K562 (cell line): ENCODE data around the gene CAPN5. TPM values are rescaled to one million over a fixed set of nuclear protein-coding genes. Genes with fewer than 3 reads are reported as not detected.

Experiments used
- ATAC-seq: fragments of 200-7000 bp; cut with Tn5 transposase; 3 replicates; pipeline ENCODE4 v1.9.1; 2020; ENCODE audit warnings: moderate library complexity
- BruUV-seq: library from RNA; stranded (reverse); fragments of 400-500 nt; replicated peaks from 2 replicates; lab custom pipeline; 2021; lab: Mats Ljungman, UMichigan
- CTCF ChIA-PET: fragments of 300-600 bp; formaldehyde crosslinking; extraction: SDS; loops from one replicate; lab custom pipeline; 2021; ENCODE audit warnings: low intra/inter-chr PET ratio; lab: Yijun Ruan, JAX
- POLR2A ChIA-PET: fragments of 300-600, 350-650 bp; sonication (Branson Sonifier 250); formaldehyde crosslinking; extraction: SDS; loops from one replicate; lab custom pipeline; 2021; ENCODE audit warnings: antibody characterized with exemption, inconsistent platforms; lab: Yijun Ruan, JAX
- DNase-seq, 4 experiments: peaks; one replicate each; pipeline versions ENCODE4 v3.0.0 to v3.0.0-alpha.2; 2011 to 2018; ENCODE audit warnings: low spot score in 3 of 4, mixed read lengths in 3 of 4; ENCODE audit errors: extremely low read depth in 1 of 4
- FAIRE-seq: peaks from 2 replicates; lab custom pipeline; 2011; peaks lifted over from hg19 to GRCh38; lab: Jason Lieb, UNC
- H2AFZ ChIP-seq: 2 replicates; pipeline ENCODE4 v1.6.0; 2011; ENCODE audit warnings: low read depth, low read length, control low read depth, inconsistent platforms
- H3K27ac ChIP-seq: fragments of 200-600 bp; 3 replicates; pipeline ENCODE4 v1.8.0; 2011; ENCODE audit warnings: low read depth, mild to moderate bottlenecking, control low read depth, inconsistent platforms, low read length, moderate library complexity, mixed read lengths; ENCODE audit errors: extremely low read depth
- H3K27me3 ChIP-seq, 2 experiments: fragments of 300-600 bp in 1 of 2; 2 replicates in 1 of 2; 3 replicates in 1 of 2; pipeline versions ENCODE4 v1.6.0 to v1.8.0; 2011; ENCODE audit warnings: inconsistent platforms in 2 of 2, low read length in 2 of 2, mild to moderate bottlenecking in 1 of 2, mixed read lengths in 1 of 2, moderate library complexity in 1 of 2; ENCODE audit not compliant: control insufficient read depth in 2 of 2, insufficient read depth in 2 of 2
- H3K36me3 ChIP-seq: fragments of 300-600 bp; 3 replicates; pipeline ENCODE4 v1.8.0; 2011; ENCODE audit warnings: mild to moderate bottlenecking, low read length, inconsistent platforms; ENCODE audit not compliant: control insufficient read depth, insufficient read depth
- H3K4me1 ChIP-seq, 2 experiments: fragments of 200-600 bp in 1 of 2; replicated peaks in 1 of 2; 2 replicates in 1 of 2; 3 replicates in 1 of 2; pipeline versions ENCODE4 v1.5.1 to v1.8.0; 2011; ENCODE audit warnings: inconsistent platforms in 2 of 2, low read length in 2 of 2, mild to moderate bottlenecking in 1 of 2, mixed read lengths in 1 of 2, moderate library complexity in 1 of 2; ENCODE audit not compliant: control insufficient read depth in 2 of 2, insufficient read depth in 2 of 2
- H3K4me2 ChIP-seq: 2 replicates; pipeline ENCODE4 v1.6.1; 2011; ENCODE audit warnings: low read length, control low read depth, inconsistent platforms, mixed read lengths; ENCODE audit not compliant: insufficient read depth
- H3K4me3 ChIP-seq: fragments of 200-600 bp; sonication (generic), shearing (Covaris generic); 2 replicates; pipeline ENCODE4 v1.5.1; 2016; ENCODE audit warnings: control low read depth, inconsistent platforms
- H3K79me2 ChIP-seq: fragments of 200-600 bp; 3 replicates; pipeline ENCODE4 v1.8.0; 2011; ENCODE audit warnings: low read length, inconsistent platforms; ENCODE audit not compliant: control insufficient read depth, insufficient read depth
- H3K9ac ChIP-seq, 2 experiments: 2 replicates each; pipeline versions ENCODE4 v1.6.0 to v1.6.1; 2011; ENCODE audit warnings: low read depth in 2 of 2, low read length in 2 of 2, control low read depth in 1 of 2, inconsistent platforms in 1 of 2, mild to moderate bottlenecking in 1 of 2, mixed read lengths in 1 of 2; ENCODE audit not compliant: insufficient read depth in 1 of 2
- H3K9me1 ChIP-seq: one replicate; pipeline ENCODE4 v1.6.0; 2011; ENCODE audit warnings: inconsistent platforms, mild to moderate bottlenecking, low read length, moderate library complexity; ENCODE audit not compliant: control insufficient read depth, insufficient read depth
- H3K9me3 ChIP-seq: replicated peaks from 2 replicates; pipeline ENCODE4 v1.5.1; 2011; ENCODE audit warnings: low read depth, low read length, inconsistent platforms; ENCODE audit not compliant: control insufficient read depth, insufficient read depth
- H4K20me1 ChIP-seq: replicated peaks from 2 replicates; pipeline ENCODE4 v1.6.1; 2011; ENCODE audit warnings: low read length, inconsistent platforms, mixed read lengths; ENCODE audit not compliant: control insufficient read depth, insufficient read depth
- AFF1 ChIP-seq, 2 experiments: fragments of 450-650 bp; IDR thresholded peaks; 2 replicates each; pipeline ENCODE4 v1.6.1; 2018; ENCODE audit warnings: mild to moderate bottlenecking in 2 of 2, low read depth in 1 of 2; ENCODE audit not compliant: partially characterized antibody in 2 of 2
- CREB5 ChIP-seq: fragments of 250-450 bp; sonication (Bioruptor Pico); IDR thresholded peaks from 2 replicates; pipeline ENCODE4 v1.5.0; 2020; ENCODE audit warnings: mild to moderate bottlenecking
- E2F6 ChIP-seq, 2 experiments: IDR thresholded peaks; 2 replicates each; pipeline ENCODE4 v1.6.1; 2011; ENCODE audit warnings: borderline replicate concordance in 1 of 2, control low read depth in 1 of 2, low read depth in 1 of 2, low read length in 1 of 2, mild to moderate bottlenecking in 1 of 2, mixed read lengths in 1 of 2, moderate library complexity in 1 of 2; ENCODE audit not compliant: insufficient read depth in 1 of 2, insufficient read length in 1 of 2, poor library complexity in 1 of 2, severe bottlenecking in 1 of 2; ENCODE audit errors: extremely low read depth in 1 of 2
- EZH2 ChIP-seq: IDR thresholded peaks from 2 replicates; pipeline ENCODE4 v1.6.1; 2012; ENCODE audit warnings: low read depth, mild to moderate bottlenecking, inconsistent platforms, low read length, borderline replicate concordance
- GATAD2A ChIP-seq: fragments of 450-650 bp; IDR thresholded peaks from 2 replicates; pipeline ENCODE4 v1.6.1; 2017
- HDGF ChIP-seq: fragments of 450-650 bp; IDR thresholded peaks from 2 replicates; pipeline ENCODE4 v1.6.1; 2016
- MAX ChIP-seq: sonication (generic); formaldehyde crosslinking; IDR thresholded peaks from 2 replicates; pipeline ENCODE4 v1.9.0; 2022; ENCODE audit warnings: mild to moderate bottlenecking, missing genetic modification reagents
- NFE2L1 ChIP-seq: fragments of 450-650 bp; IDR thresholded peaks from 2 replicates; pipeline ENCODE4 v1.6.1; 2016; ENCODE audit warnings: missing genetic modification characterization, low read depth, mild to moderate bottlenecking, missing compliant biosample characterization, moderate library complexity, borderline replicate concordance
- RNF2 ChIP-seq: sonication (generic); IDR thresholded peaks from 2 replicates; pipeline ENCODE4 v1.6.1; 2016
- SP2 ChIP-seq: IDR thresholded peaks from 2 replicates; pipeline ENCODE4 v1.6.1; 2011; ENCODE audit warnings: mild to moderate bottlenecking, low read depth, low read length, moderate library complexity; ENCODE audit not compliant: poor library complexity, severe bottlenecking; ENCODE audit errors: extremely low read depth
- SUPT5H ChIP-seq: fragments of 450-650 bp; IDR thresholded peaks from 2 replicates; pipeline ENCODE4 v1.6.1; 2016
- UBTF ChIP-seq, 2 experiments: IDR thresholded peaks; 2 replicates each; pipeline ENCODE4 v1.6.1; 2012; ENCODE audit warnings: improper control_type of control experiment in 2 of 2, low read depth in 2 of 2, low read length in 2 of 2, borderline replicate concordance in 1 of 2
- WGBS: fragments of 100-300 bp; shearing (Covaris generic); methylation state at CpG from one replicate; pipeline ENCODE4 v1.1.6; 2016; ENCODE audit warnings: low coverage, mixed read lengths; ENCODE audit not compliant: insufficient coverage; ENCODE audit errors: missing lambda C conversion rate; 5-methylcytosine and 5-hydroxymethylcytosine counted together
- in situ Hi-C: fragments of 300-500 bp; cut with MboI; formaldehyde crosslinking; loops from 4 replicates; pipeline ENCODE4 v1.15.0; 2018; ENCODE audit warnings: inconsistent platforms, mixed read lengths
- intact Hi-C: fragments of 100-400 bp; cut with micrococcal nuclease; formaldehyde crosslinking; loops from 2 replicates; pipeline ENCODE4 v1.14.2; 2022
- polyA plus RNA-seq, 8 experiments: library from polyadenylated mRNA; depleted of rRNA in 4 of 8; stranded (reverse) in 5 of 8; unstranded in 3 of 8; fragments of >200 nt; fragmentation: Nextera tagmentation in 2 of 8; fragmentation: Illumina TruSeq in 1 of 8; extraction: Ambion mirVana in 2 of 8; extraction: Trizol in 1 of 8; gene quantifications; 2 replicates each; pipeline versions ENCODE4 v1.2.1 to v1.2.3, GENCODE V29; 2011 to 2014; ENCODE audit warnings: inconsistent platforms in 1 of 8, missing spikeins in 1 of 8
- total RNA-seq, 7 experiments: library from RNA; depleted of rRNA in 6 of 7; stranded (reverse); fragments of >200 nt in 6 of 7; fragmentation: Illumina TruSeq in 2 of 7; extraction: Trizol in 2 of 7; gene quantifications; 2 replicates each; pipeline versions ENCODE4 v1.2.1 to v1.2.3, GENCODE V29; 2011 to 2021; ENCODE audit warnings: low replicate concordance in 1 of 7

Gene CAPN5
- total and polyA plus RNA-seq, 9 of the 15 experiments (the other 6 are each of a cell fraction or from before 2014, with no cell fraction given), result 0.04 to 0.44 (median 0.14) TPM; not detected in 2

GRCh38 chr11:77111946-77112345 is 45.2 kb downstream of the CAPN5 start:
- BruUV-seq, result no TSS peak
- peaks cover 0 to 17% of the 10 kb centered on the region in 2 experiments; a peak in 2 of 5 replicates for H3K4me1 ChIP-seq
- TF ChIP-seq NFE2L1, result no peak
- TF ChIP-seq HDGF, result no peak
- no peak for TF ChIP-seq SP2
- no peak for TF ChIP-seq UBTF (IDR thresholded peaks at IDR 0.05; ENCODE audit: borderline replicate concordance in 1 of 2, low read depth in 2 of 2, low read length in 2 of 2)
- no peak for TF ChIP-seq GATAD2A
- no peak for TF ChIP-seq MAX (CRISPR knock-in tag)
- no peak for TF ChIP-seq CREB5 (CRISPR knock-in tag)
- TF ChIP-seq SUPT5H, result no peak
- TF ChIP-seq EZH2, result no peak
- TF ChIP-seq RNF2, result no peak
- no peak for TF ChIP-seq E2F6 (IDR thresholded peaks at IDR 0.05; ENCODE audit: borderline replicate concordance in 1 of 2, extremely low read depth in 1 of 2, insufficient read depth in 1 of 2, insufficient read length in 1 of 2, low read depth in 1 of 2, low read length in 1 of 2, poor library complexity in 1 of 2, severe bottlenecking in 1 of 2)
- TF ChIP-seq AFF1 (IDR thresholded peaks at IDR 0.05; ENCODE audit: low read depth in 1 of 2, partially characterized antibody in 2 of 2), result no peak

More at GRCh38 chr11:77111946-77112345, 45.2 kb downstream of the CAPN5 start:
- WGBS, result 2% methylated on average over 6 of the region's 6 CpGs
- no peak for DNase-seq
- ChIA-PET CTCF (interaction anchor here (3.8 kb wide), 1 partner anchor 65 kb away, joined by 25 read pairs; no protein-coding TSS in a partner anchor), POLR2A (no interaction called here)
- no peak overlapping the region for H2AFZ ChIP-seq
- no peaks in the 10 kb centered on the region for H3K79me2 ChIP-seq
- intact Hi-C loops (loop anchor here (2.0 to 5.0 kb wide), 3 partner anchors 21 to 190 kb away; no protein-coding TSS in a partner anchor), in situ Hi-C loops (no loop called here)
- 0 out of 4 replicates have a peak overlapping the region, but pooled peaks of 1 of the 2 experiments have one; percentile 20 for H3K9ac ChIP-seq
- H4K20me1 ChIP-seq, result no peaks in the 10 kb centered on the region
- ATAC-seq, result no peak
- no peaks in the 10 kb centered on the region for H3K9me3 ChIP-seq
- no peak overlapping the region for H3K27ac ChIP-seq
- H3K36me3 ChIP-seq, result no peaks in the 10 kb centered on the region
- no peak for FAIRE-seq
- H3K4me3 ChIP-seq, result no peak overlapping the region
- no peaks in the 10 kb centered on the region for H3K9me1 ChIP-seq
- peaks cover 12 to 71% of the 10 kb centered on the region in 2 experiments; a peak in 4 of 5 replicates for H3K27me3 ChIP-seq
- no peak overlapping the region for H3K4me2 ChIP-seq
